Measurements from ENCODE around the gene COL27A1. TPM values are rescaled to one million over a fixed set of nuclear protein-coding genes. Genes with fewer than 3 reads are reported as not detected.

The COL27A1 gene
- total and polyA plus RNA-seq, 9 of the 15 experiments (the other 6 are each of a cell fraction or from before 2014, with no cell fraction given), result 0.07 TPM; not detected in 8

GRCh38 chr9:114355821-114356220, 200.5 kb downstream of the COL27A1 start (continued):
- no peak for TF ChIP-seq ADNP (tag; IDR thresholded peaks at IDR 0.05)

GRCh38 chr9:114356792-114357191, 201.5 kb downstream of the COL27A1 start:
- no peak overlapping the region for H3K9ac ChIP-seq (ENCODE audit: insufficient read depth in 1 of 2, low read depth in 2 of 2, low read length in 2 of 2)
- 66% methylated on average over 6 of the region's 6 CpGs for WGBS (ENCODE audit: insufficient coverage, low coverage, missing lambda C conversion rate)
- peaks cover 16% of the 10 kb centered on the region; the same call in 2 of the 3 replicates for H3K36me3 ChIP-seq (ENCODE audit: control insufficient read depth, insufficient read depth, low read length)
- in situ Hi-C loops (cut with MboI) (no loop called here), intact Hi-C loops (cut with micrococcal nuclease) (no loop called here)
- H3K4me1 ChIP-seq (replicated peaks in 1 of 2; ENCODE audit: control insufficient read depth in 2 of 2, insufficient read depth in 2 of 2, low read length in 2 of 2), result no peaks in the 10 kb centered on the region
- ATAC-seq (no peak), DNase-seq (ENCODE audit: extremely low read depth in 1 of 4, low spot score in 3 of 4) (no peak), FAIRE-seq (no peak)
- no peak overlapping the region for H3K4me2 ChIP-seq (ENCODE audit: insufficient read depth, low read length)
- H3K9me3 ChIP-seq (replicated peaks; ENCODE audit: control insufficient read depth, insufficient read depth, low read depth, low read length), result no peaks in the 10 kb centered on the region
- CTCF ChIA-PET (ENCODE audit: low intra/inter-chr PET ratio), result no interaction called here
- no TSS peak for BruUV-seq (replicated peaks)
- no peaks in the 10 kb centered on the region for H3K9me1 ChIP-seq (ENCODE audit: control insufficient read depth, insufficient read depth, low read length)
- no peak for TF ChIP-seq E2F8 (IDR thresholded peaks at IDR 0.05; ENCODE audit: low read depth, partially characterized antibody)
- TF ChIP-seq ETV1 (tag; conservative IDR thresholded peaks at IDR 0.05; ENCODE audit: low read depth), result no peak
- TF ChIP-seq E2F6 (IDR thresholded peaks at IDR 0.05; ENCODE audit: borderline replicate concordance in 1 of 2, extremely low read depth in 1 of 2, insufficient read depth in 1 of 2, insufficient read length in 1 of 2, low read depth in 1 of 2, low read length in 1 of 2, poor library complexity in 1 of 2, severe bottlenecking in 1 of 2), result no peak
- no peak for TF ChIP-seq ID3 (CRISPR knock-in tag; IDR thresholded peaks at IDR 0.05)
- TF ChIP-seq ID3 (tag; IDR thresholded peaks at IDR 0.05), result no peak
- no peak for TF ChIP-seq CTCF (IDR thresholded peaks at IDR 0.05 in 2 of 3, conservative IDR thresholded peaks at IDR 0.05 in 1 of 3; ENCODE audit: insufficient read depth in 2 of 3, low read depth in 1 of 3, low read length in 3 of 3)
- TF ChIP-seq GTF2A2 (tag; IDR thresholded peaks at IDR 0.05), result no peak
- TF ChIP-seq RHOXF2B (CRISPR knock-in tag; conservative IDR thresholded peaks at IDR 0.05), result no peak
- TF ChIP-seq TCF3 (CRISPR knock-in tag; IDR thresholded peaks at IDR 0.05), result no peak
- TF ChIP-seq ZBTB12 (CRISPR knock-in tag; IDR thresholded peaks at IDR 0.05), result no peak
- no peaks in the 10 kb centered on the region for H4K20me1 ChIP-seq (replicated peaks; ENCODE audit: control insufficient read depth, insufficient read depth, low read length)
- H3K27ac ChIP-seq (ENCODE audit: extremely low read depth, low read depth, low read length), result no peak overlapping the region
- H3K27me3 ChIP-seq (ENCODE audit: control insufficient read depth in 2 of 2, insufficient read depth in 2 of 2, low read length in 2 of 2), result no peaks in the 10 kb centered on the region
- POLR2A ChIA-PET, result interaction anchor here (0.6 to 1.1 kb wide), 2 partner anchors 13 to 26 kb away, joined by 3 to 4 read pairs; no protein-coding TSS in a partner anchor
- H3K79me2 ChIP-seq (ENCODE audit: control insufficient read depth, insufficient read depth, low read length), result no peaks in the 10 kb centered on the region
- no peak overlapping the region for H2AFZ ChIP-seq (ENCODE audit: low read depth, low read length)
- H3K4me3 ChIP-seq, result no peak overlapping the region

Data from K562 (cell line).